HEK293 (cell line): Measurements from ENCODE around the gene LYL1.

Source experiments
- BCL6B ChIP-seq: fragments of 450-650 bp; formaldehyde crosslinking; IDR thresholded peaks from 2 replicates; pipeline ENCODE4 v1.5.1; 2017; ENCODE audit warnings: missing biosample characterization, missing genetic modification characterization
- GLI2 ChIP-seq: fragments of 450-650 bp; formaldehyde crosslinking; IDR thresholded peaks from 2 replicates; pipeline ENCODE4; 2017; ENCODE audit warnings: missing biosample characterization, missing genetic modification characterization, low read depth, borderline replicate concordance
- GLIS1 ChIP-seq: fragments of 450-650 bp; formaldehyde crosslinking; IDR thresholded peaks from 2 replicates; pipeline ENCODE4 v1.5.1; 2016; ENCODE audit warnings: missing biosample characterization, missing genetic modification characterization
- PBX3 ChIP-seq: sonication (generic); formaldehyde crosslinking; IDR thresholded peaks from 2 replicates; pipeline ENCODE4 v1.8.1; 2022; ENCODE audit warnings: mild to moderate bottlenecking, moderate library complexity, missing genetic modification reagents
- PRDM4 ChIP-seq: fragments of 450-650 bp; formaldehyde crosslinking; IDR thresholded peaks from 2 replicates; pipeline ENCODE4 v1.5.1; 2017; ENCODE audit warnings: missing biosample characterization, missing genetic modification characterization
- SCRT1 ChIP-seq: fragments of 450-650 bp; formaldehyde crosslinking; IDR thresholded peaks from 2 replicates; pipeline ENCODE4 v1.5.1; 2016; ENCODE audit warnings: missing biosample characterization, missing genetic modification characterization, borderline replicate concordance
- TCF7L2 ChIP-seq: IDR thresholded peaks from 2 replicates; pipeline ENCODE4 v1.6.1; 2011; ENCODE audit warnings: low read depth, mild to moderate bottlenecking, inconsistent platforms, low read length, moderate library complexity, borderline replicate concordance
- WT1 ChIP-seq: fragments of 450-650 bp; formaldehyde crosslinking; IDR thresholded peaks from 2 replicates; pipeline ENCODE4 v1.5.1; 2016; ENCODE audit warnings: missing biosample characterization, missing genetic modification characterization
- ZBTB10 ChIP-seq: fragments of 450-650 bp; formaldehyde crosslinking; IDR thresholded peaks from 2 replicates; pipeline ENCODE4 v1.5.1; 2016; ENCODE audit warnings: missing biosample characterization, missing genetic modification characterization
- ZBTB17 ChIP-seq: fragments of 450-650 bp; formaldehyde crosslinking; IDR thresholded peaks from 2 replicates; pipeline ENCODE4 v1.5.1; 2016; ENCODE audit warnings: missing biosample characterization, missing genetic modification characterization
- ZNF114 ChIP-seq: fragments of 450-650 bp; formaldehyde crosslinking; IDR thresholded peaks from 2 replicates; pipeline ENCODE4 v1.5.0; 2017; ENCODE audit warnings: missing biosample characterization, missing genetic modification characterization
- ZNF121 ChIP-seq: fragments of 450-650 bp; formaldehyde crosslinking; IDR thresholded peaks from 2 replicates; pipeline ENCODE4 v1.5.1; 2016; ENCODE audit warnings: missing biosample characterization, missing genetic modification characterization
- ZNF148 ChIP-seq: fragments of 450-650 bp; formaldehyde crosslinking; IDR thresholded peaks from 2 replicates; pipeline ENCODE4 v1.5.0; 2017; ENCODE audit warnings: missing biosample characterization, missing genetic modification characterization, borderline replicate concordance
- ZNF157 ChIP-seq: fragments of 450-650 bp; formaldehyde crosslinking; IDR thresholded peaks from 2 replicates; pipeline ENCODE4 v1.5.1; 2016; ENCODE audit warnings: missing biosample characterization, missing genetic modification characterization
- ZNF169 ChIP-seq: fragments of 450-650 bp; formaldehyde crosslinking; IDR thresholded peaks from 2 replicates; pipeline ENCODE4 v1.5.1; 2016; ENCODE audit warnings: missing biosample characterization, missing genetic modification characterization
- ZNF2 ChIP-seq: fragments of 450-650 bp; formaldehyde crosslinking; IDR thresholded peaks from 2 replicates; pipeline ENCODE4 v1.5.1; 2016; ENCODE audit warnings: missing biosample characterization, missing genetic modification characterization
- ZNF223 ChIP-seq: fragments of 450-650 bp; formaldehyde crosslinking; IDR thresholded peaks from 2 replicates; pipeline ENCODE4 v1.5.1; 2016; ENCODE audit warnings: missing biosample characterization, missing genetic modification characterization
- ZNF24 ChIP-seq: fragments of 450-650 bp; formaldehyde crosslinking; IDR thresholded peaks from 2 replicates; pipeline ENCODE4 v1.5.1; 2016; ENCODE audit warnings: missing biosample characterization, missing genetic modification characterization
- ZNF274 ChIP-seq, 2 experiments: fragments of 200-500 bp in 1 of 2; fragments of 450-650 bp in 1 of 2; sonication (Bioruptor generic) in 1 of 2; formaldehyde crosslinking in 1 of 2; IDR thresholded peaks; 2 replicates each; pipeline versions ENCODE4 v1.5.1 to v1.6.1; 2014 to 2016; ENCODE audit warnings: borderline replicate concordance in 1 of 2, inconsistent platforms in 1 of 2, low read length in 1 of 2, missing biosample characterization in 1 of 2, missing genetic modification characterization in 1 of 2
- ZNF311 ChIP-seq: fragments of 450-650 bp; formaldehyde crosslinking; IDR thresholded peaks from 2 replicates; pipeline ENCODE4 v1.5.1; 2017; ENCODE audit warnings: missing biosample characterization, missing genetic modification characterization, borderline replicate concordance
- ZNF341 ChIP-seq: fragments of 450-650 bp; formaldehyde crosslinking; IDR thresholded peaks from 2 replicates; pipeline ENCODE4; 2016; ENCODE audit warnings: low read depth, missing biosample characterization, missing genetic modification characterization
- ZNF354C ChIP-seq: fragments of 450-650 bp; formaldehyde crosslinking; IDR thresholded peaks from 2 replicates; pipeline ENCODE4 v1.5.1; 2016; ENCODE audit warnings: missing biosample characterization, missing genetic modification characterization, low read depth, borderline replicate concordance
- ZNF501 ChIP-seq: fragments of 450-650 bp; formaldehyde crosslinking; IDR thresholded peaks from 2 replicates; pipeline ENCODE4 v1.5.1; 2016; ENCODE audit warnings: missing biosample characterization, missing genetic modification characterization
- ZNF555 ChIP-seq: fragments of 450-650 bp; formaldehyde crosslinking; conservative IDR thresholded peaks from 2 replicates; pipeline ENCODE4 v1.5.1; 2017; ENCODE audit warnings: missing biosample characterization, mild to moderate bottlenecking, missing genetic modification characterization, inconsistent platforms
- ZNF560 ChIP-seq: fragments of 450-650 bp; formaldehyde crosslinking; IDR thresholded peaks from 2 replicates; pipeline ENCODE4 v1.5.1; 2017; ENCODE audit warnings: missing biosample characterization, missing genetic modification characterization, borderline replicate concordance
- ZNF600 ChIP-seq: fragments of 450-650 bp; formaldehyde crosslinking; IDR thresholded peaks from 2 replicates; pipeline ENCODE4 v1.5.1; 2016; ENCODE audit warnings: missing biosample characterization, missing genetic modification characterization
- ZNF660 ChIP-seq: fragments of 450-650 bp; IDR thresholded peaks from 2 replicates; pipeline ENCODE4 v1.5.1; 2018; ENCODE audit warnings: missing biosample characterization, mild to moderate bottlenecking, missing genetic modification characterization
- ZNF677 ChIP-seq: fragments of 450-650 bp; IDR thresholded peaks from 2 replicates; pipeline ENCODE4 v1.5.0; 2018; ENCODE audit warnings: missing biosample characterization, mild to moderate bottlenecking, missing genetic modification characterization, moderate library complexity
- ZNF707 ChIP-seq: fragments of 450-650 bp; formaldehyde crosslinking; IDR thresholded peaks from 2 replicates; pipeline ENCODE4 v1.5.1; 2016; ENCODE audit warnings: missing biosample characterization, missing genetic modification characterization
- ZNF843 ChIP-seq: fragments of 450-650 bp; formaldehyde crosslinking; IDR thresholded peaks from 2 replicates; pipeline ENCODE4 v1.5.1; 2016; ENCODE audit warnings: missing biosample characterization, missing genetic modification characterization

The LYL1 gene

GRCh38 chr19:13093407-13094105 lies 9.1 kb downstream of the LYL1 start (continued):
- TF ChIP-seq GLI2 (tag by site-specific recombination) (no peak), ZNF354C (tag by site-specific recombination) (no peak), GLIS1 (tag by site-specific recombination) (peak; percentile 56), ZNF677 (tag by site-specific recombination) (no peak), ZNF707 (tag by site-specific recombination) (no peak), TCF7L2 (no peak), ZNF148 (tag by site-specific recombination) (no peak), ZNF121 (no peak), WT1 (tag by site-specific recombination) (no peak), BCL6B (tag by site-specific recombination) (no peak), ZBTB10 (tag by site-specific recombination) (peak; percentile 56; the same call in 1 of the 2 replicates), ZNF169 (tag by site-specific recombination) (no peak), ZNF555 (no peak), ZNF560 (tag by site-specific recombination) (no peak), ZNF274 (IDR thresholded peaks at IDR 0.05; ENCODE audit: low read length) (no peak), ZNF274 (tag by site-specific recombination; IDR thresholded peaks at IDR 0.05; ENCODE audit: borderline replicate concordance) (no peak), ZNF600 (tag by site-specific recombination) (peak; percentile 33; the same call in 1 of the 2 replicates), ZNF843 (no peak), ZBTB17 (tag by site-specific recombination) (no peak), ZNF341 (tag by site-specific recombination) (no peak), PBX3 (no peak; the same call in 1 of the 2 replicates), PRDM4 (tag by site-specific recombination) (no peak), ZNF660 (peak; percentile 85; the same call in 1 of the 2 replicates), ZNF501 (tag by site-specific recombination) (no peak), ZNF223 (no peak), SCRT1 (no peak), ZNF2 (tag by site-specific recombination) (0 out of 2 replicates have a peak, but pooled peaks have one; percentile 79), ZNF311 (tag by site-specific recombination) (no peak), ZNF24 (tag by site-specific recombination) (no peak), ZNF114 (tag by site-specific recombination) (no peak), ZNF157 (tag by site-specific recombination) (no peak)
